ENCODE results near the gene FCGR3B.
"Not testable (repeated sequence)": the region's sequence is repeated elsewhere in the genome, so short reads cannot be mapped to it uniquely, and the experiment has no call there.

Gene FCGR3B

GRCh38 chr1:161605024-161605423 is 26.0 kb downstream of the FCGR3B start:
- not testable (repeated sequence) for DNase-seq

GRCh38 chr1:161597077-161597476 is 33.9 kb downstream of the FCGR3B start:
- not testable (repeated sequence) for DNase-seq

GRCh38 chr1:161595583-161595982 is 35.4 kb downstream of the FCGR3B start:
- DNase-seq = not testable (repeated sequence)

- DNase-seq = not testable (repeated sequence)
These were observed 35.8 kb downstream of the FCGR3B start for GRCh38 chr1:161595173-161595572.

GRCh38 chr1:161594269-161594984 is 36.5 kb downstream of the FCGR3B start:
- DNase-seq = not testable (repeated sequence)

- DNase-seq = not testable (repeated sequence)
These were observed 37.8 kb downstream of the FCGR3B start for GRCh38 chr1:161593092-161593755.

- not testable (repeated sequence) for DNase-seq
These were observed 38.4 kb downstream of the FCGR3B start for GRCh38 chr1:161592586-161592985.

- DNase-seq = not testable (repeated sequence)
These were observed 41.1 kb downstream of the FCGR3B start for GRCh38 chr1:161589920-161590319.

GRCh38 chr1:161589365-161589764 is 41.6 kb downstream of the FCGR3B start:
- not testable (repeated sequence) for DNase-seq

GRCh38 chr1:161588596-161588995 is 42.4 kb downstream of the FCGR3B start:
- not testable (repeated sequence) for DNase-seq

- not testable (repeated sequence) for DNase-seq
These were observed 48.1 kb downstream of the FCGR3B start for GRCh38 chr1:161582882-161583281.

GRCh38 chr1:161580879-161581537 is 50.0 kb downstream of the FCGR3B start:
- not testable (repeated sequence) for DNase-seq

GRCh38 chr1:161579856-161580507 is 51.0 kb downstream of the FCGR3B start:
- DNase-seq = not testable (repeated sequence)

GRCh38 chr1:161576676-161577075 is 54.3 kb downstream of the FCGR3B start:
- not testable (repeated sequence) for DNase-seq

Measured in NCI-H1048 (cell line).